Measurements from ENCODE around the gene OSBPL6. TPM values are rescaled to one million over a fixed set of nuclear protein-coding genes. Genes with fewer than 3 reads are reported as not detected.

OSBPL6 gene
- total and polyA plus RNA-seq, 9 of the 15 experiments (the other 6 are each of a cell fraction or from before 2014, with no cell fraction given) = 3.4 to 12.7 (median 9.3) TPM

DNA sequence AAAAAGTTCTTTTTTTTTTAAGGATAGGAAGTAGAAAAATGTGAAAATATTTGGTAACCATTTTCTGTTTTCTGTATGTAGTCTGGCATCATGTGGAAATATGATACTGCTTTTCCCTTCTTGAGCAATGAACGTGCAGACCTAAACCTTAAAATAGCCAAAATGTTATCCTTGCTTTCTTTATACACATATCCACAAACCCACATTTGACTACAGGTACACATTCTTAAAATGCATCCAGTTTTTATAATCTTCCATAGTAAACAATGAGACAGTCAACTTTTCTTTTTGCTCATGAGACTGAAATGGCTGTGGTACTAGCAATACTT is 90.9 kb downstream of the OSBPL6 start (continued):
- TF ChIP-seq CEBPZ (IDR thresholded peaks at IDR 0.05; ENCODE audit: borderline replicate concordance, low read depth, low read length) (no peak), U2AF2 (optimal IDR thresholded peaks at IDR 0.05; ENCODE audit: low read depth, low read length) (no peak), NR2F6 (CRISPR knock-in tag; IDR thresholded peaks at IDR 0.05) (no peak)

DNA sequence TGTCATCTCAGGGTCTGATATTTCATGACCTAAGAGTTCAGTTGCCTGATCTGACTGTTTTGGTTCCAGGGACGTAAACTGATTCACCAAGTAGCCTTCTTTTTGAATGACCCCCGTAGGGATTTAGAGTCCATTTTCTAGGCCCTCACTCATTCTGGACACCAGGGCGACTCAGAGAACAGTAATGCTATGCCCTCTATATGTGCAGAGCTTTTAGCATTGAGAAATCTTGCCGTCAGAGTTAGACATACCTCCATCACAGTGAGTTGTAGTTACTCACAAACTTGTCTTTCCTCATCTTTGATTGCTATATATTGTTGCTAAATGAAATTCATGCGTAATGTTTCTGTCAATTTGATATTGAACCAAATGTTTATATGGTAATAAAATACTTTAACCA is 92.3 kb downstream of the OSBPL6 start:
- no peaks in the 10 kb centered on the region for H3K79me2 ChIP-seq (ENCODE audit: control insufficient read depth, insufficient read depth, low read length)
- no peak overlapping the region for H3K27ac ChIP-seq (ENCODE audit: extremely low read depth, low read depth, low read length)
- no peaks in the 10 kb centered on the region for H3K27me3 ChIP-seq (ENCODE audit: control insufficient read depth in 2 of 2, insufficient read depth in 2 of 2, low read length in 2 of 2)
- no peaks in the 10 kb centered on the region; the same call in 1 of the 2 replicates for H3K9me3 ChIP-seq (replicated peaks; ENCODE audit: control insufficient read depth, insufficient read depth, low read depth, low read length)
- intact Hi-C loops (cut with micrococcal nuclease) = no loop called here
- no peak overlapping the region for H3K4me3 ChIP-seq
- no peak overlapping the region for H2AFZ ChIP-seq (ENCODE audit: low read depth, low read length)
- CTCF ChIA-PET (ENCODE audit: low intra/inter-chr PET ratio) = no interaction called here
- no peaks in the 10 kb centered on the region for H3K9me1 ChIP-seq (ENCODE audit: control insufficient read depth, insufficient read depth, low read length)
- no peak overlapping the region for H3K9ac ChIP-seq (ENCODE audit: insufficient read depth in 1 of 2, low read depth in 2 of 2, low read length in 2 of 2)
- no TSS peak for BruUV-seq (replicated peaks)
- ATAC-seq = no peak
- H3K36me3 ChIP-seq (ENCODE audit: control insufficient read depth, insufficient read depth, low read length) = no peaks in the 10 kb centered on the region
- WGBS (ENCODE audit: insufficient coverage, low coverage, missing lambda C conversion rate) = 53% methylated on average over 5 of the region's 5 CpGs
- peaks cover 0 to 28% of the 10 kb centered on the region in 2 experiments; a peak in 4 of 5 replicates for H3K4me1 ChIP-seq (replicated peaks in 1 of 2; ENCODE audit: control insufficient read depth in 2 of 2, insufficient read depth in 2 of 2, low read length in 2 of 2)
- no peak for DNase-seq (ENCODE audit: extremely low read depth in 1 of 4, low spot score in 3 of 4)
- H3K4me2 ChIP-seq (ENCODE audit: insufficient read depth, low read length) = no peak overlapping the region
- in situ Hi-C loops (cut with MboI) = no loop called here
- POLR2A ChIA-PET = no interaction called here
- no peaks in the 10 kb centered on the region for H4K20me1 ChIP-seq (replicated peaks; ENCODE audit: control insufficient read depth, insufficient read depth, low read length)
- FAIRE-seq = no peak
- no peak for TF ChIP-seq ZHX1 (conservative IDR thresholded peaks at IDR 0.05; ENCODE audit: low read length)
- TF ChIP-seq ARNT (IDR thresholded peaks at IDR 0.05) = no peak
- TF ChIP-seq SETDB1 (IDR thresholded peaks at IDR 0.05; ENCODE audit: low read length) = no peak
- no peak for TF ChIP-seq GABPB2 (CRISPR knock-in tag; conservative IDR thresholded peaks at IDR 0.05)
- TF ChIP-seq CREB3L1 (IDR thresholded peaks at IDR 0.05; ENCODE audit: borderline replicate concordance, low read depth) = no peak
- TF ChIP-seq FOXA3 (CRISPR knock-in tag; conservative IDR thresholded peaks at IDR 0.05 in 1 of 2, IDR thresholded peaks at IDR 0.05 in 1 of 2) = no peak
- no peak for TF ChIP-seq ZBTB49 (CRISPR knock-in tag; IDR thresholded peaks at IDR 0.05; ENCODE audit: borderline replicate concordance)
